T-helper 2 cell (primary cell): ENCODE results near the gene CTH.
"Not testable (repeated sequence)": the region's sequence is repeated elsewhere in the genome, so short reads cannot be mapped to it uniquely, and the experiment has no call there.

ENCODE experiments used
- DNase-seq, 5 experiments: peaks; one replicate each; pipeline versions ENCODE4 v3.0.0 to v3.0.0-alpha.2; 2012 to 2022

CTH gene

DNA sequence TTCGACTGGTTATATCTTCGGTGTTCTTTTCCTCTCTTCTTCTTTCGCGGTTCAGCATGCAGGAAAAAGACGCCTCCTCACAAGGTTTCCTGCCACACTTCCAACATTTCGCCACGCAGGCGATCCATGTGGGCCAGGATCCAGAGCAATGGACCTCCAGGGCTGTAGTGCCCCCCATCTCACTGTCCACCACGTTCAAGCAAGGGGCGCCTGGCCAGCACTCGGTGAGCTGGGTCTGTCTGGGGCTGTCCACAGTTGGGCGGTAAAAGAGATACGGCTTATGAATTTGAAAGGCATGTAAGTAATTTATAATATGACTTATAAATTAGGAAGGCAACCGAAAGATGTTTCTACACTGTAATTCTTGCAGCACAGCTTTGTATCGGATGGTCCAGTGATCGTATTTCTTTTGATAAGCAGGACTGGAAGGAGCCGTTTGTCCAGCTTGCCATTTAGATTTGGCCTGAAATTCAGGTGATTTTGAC lies 334 bp downstream of the CTH start:
- DNase-seq, result no peak

DNA sequence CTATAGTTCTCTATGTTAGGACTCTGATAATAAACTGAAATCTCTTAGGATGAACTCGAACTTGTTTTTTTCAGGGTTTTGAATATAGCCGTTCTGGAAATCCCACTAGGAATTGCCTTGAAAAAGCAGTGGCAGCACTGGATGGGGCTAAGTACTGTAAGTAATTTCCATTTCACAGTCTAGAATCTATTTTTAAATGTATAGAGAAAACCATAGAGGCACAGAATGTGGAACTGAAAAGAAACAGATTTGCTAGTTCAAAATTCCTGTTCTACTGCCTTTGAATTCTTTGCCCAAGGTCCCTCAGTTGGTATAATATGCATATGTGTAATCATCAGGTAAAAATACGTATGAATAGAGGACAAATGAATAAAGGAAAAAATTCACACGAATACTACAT lies 4.8 kb downstream of the CTH start:
- DNase-seq, result no peak

DNA sequence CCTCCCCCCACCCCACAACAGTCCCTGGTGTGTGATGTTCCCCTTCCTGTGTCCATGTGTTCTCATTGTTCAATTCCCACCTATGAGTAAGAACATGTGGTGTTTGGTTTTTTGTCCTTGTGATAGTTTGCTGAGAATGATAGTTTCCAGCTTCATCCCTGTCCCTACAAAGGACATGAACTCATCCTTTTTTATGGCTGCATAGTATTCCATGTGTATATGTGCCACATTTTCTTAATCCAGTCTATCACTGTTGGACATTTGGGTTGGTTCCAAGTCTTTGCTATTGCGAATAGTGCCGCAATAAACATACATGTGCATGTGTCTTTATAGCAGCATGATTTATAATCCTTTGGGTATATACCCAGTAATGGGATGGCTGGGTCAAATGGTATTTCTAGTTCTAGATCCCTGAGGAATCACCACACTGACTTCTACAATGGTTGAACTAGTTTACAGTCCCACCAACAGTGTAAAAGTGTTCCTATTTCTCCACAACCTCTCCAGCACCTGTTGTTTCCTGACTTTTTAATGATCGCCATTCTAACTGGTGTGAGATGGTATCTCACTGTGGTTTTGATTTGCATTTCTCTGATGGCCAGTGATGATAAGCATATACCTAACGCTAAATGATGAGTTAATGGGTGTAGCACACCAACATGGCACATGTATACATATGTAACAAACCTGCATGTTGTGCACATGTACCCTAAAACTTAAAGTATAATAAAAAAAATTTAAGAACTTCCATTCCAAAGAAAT lies 8.1 kb downstream of the CTH start:
- not testable (repeated sequence) for DNase-seq

DNA sequence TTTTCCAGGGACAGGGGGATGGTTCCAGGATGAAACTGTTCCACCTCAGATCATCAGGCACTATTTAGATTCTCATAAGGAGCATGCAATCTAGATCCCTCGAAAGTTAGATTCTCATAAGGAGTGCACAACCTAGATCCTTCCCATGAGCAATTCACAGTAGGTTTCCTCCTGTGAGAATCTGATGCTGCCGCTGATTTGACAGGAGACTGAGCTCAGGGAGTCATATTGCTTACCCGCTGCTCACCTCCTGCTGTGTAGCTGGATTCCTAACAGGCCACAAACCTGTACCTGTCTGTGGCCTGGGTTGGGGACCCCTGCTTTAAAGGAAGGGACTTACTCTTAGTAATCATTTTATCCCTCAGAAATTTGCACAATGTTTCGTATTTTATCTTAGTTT lies 9.3 kb downstream of the CTH start:
- no peak for DNase-seq

DNA sequence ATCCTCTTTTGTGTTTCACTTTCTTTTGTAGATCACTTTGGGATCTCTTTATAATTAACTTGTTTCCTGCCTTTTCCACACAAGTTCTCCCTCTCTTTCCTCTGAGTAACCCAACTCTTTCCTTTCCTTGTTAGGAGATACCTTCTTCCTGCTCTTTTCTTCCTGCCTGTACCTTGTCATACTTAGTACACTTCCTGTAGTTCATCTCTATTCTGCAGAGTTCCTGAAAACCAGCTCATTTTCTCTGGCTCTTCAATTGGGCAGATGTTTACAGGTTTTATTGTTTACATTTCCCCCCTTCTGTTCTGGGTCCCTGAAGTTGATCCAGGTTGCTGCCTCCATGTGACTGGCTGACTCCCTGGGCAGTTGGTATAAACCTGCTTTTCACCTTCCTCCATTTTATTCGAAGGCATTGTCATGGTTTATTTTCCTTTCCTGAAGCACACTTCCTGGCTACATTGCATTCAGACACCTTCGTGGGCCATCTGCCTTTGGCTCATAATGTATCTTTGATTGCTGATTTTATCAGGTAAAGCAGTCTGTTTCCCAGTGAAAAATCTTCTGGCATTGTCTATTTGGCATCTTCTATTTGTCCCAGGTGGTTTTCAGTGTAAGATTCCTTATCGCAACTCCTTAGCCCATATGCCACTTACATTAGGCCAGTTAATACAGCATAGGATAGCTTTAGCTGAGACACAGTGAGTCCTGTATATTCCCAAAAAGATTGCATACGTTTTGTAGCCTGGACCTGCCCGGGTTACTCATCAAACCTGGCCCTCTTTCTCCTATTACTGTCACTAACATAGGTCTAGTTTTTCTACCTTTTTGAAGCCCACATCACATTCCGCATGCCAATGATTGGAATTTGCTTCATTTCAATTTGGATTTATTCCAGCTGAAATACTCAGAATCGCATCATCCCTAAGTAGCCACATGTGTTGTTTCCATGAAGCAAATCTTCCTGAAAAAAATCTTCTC lies 15.4 kb downstream of the CTH start:
- DNase-seq, result no peak

DNA sequence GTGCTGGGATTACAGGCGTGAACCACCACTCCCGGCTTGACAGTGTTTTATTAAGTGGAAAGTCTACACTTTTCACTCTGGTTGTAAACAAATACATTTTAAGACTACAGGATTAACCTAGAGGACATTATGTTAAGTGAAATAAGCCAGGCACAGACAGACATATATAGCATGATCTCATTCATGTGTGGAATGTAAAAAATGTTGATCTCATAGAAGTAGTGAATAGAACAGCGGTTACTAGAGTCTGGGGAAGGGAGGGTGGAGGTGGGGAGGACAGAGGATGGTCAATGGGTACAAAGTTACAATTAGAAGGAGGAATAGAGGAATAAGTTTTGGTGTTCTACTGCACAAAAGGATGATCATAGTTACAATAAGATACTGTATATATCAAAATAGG lies 16.9 kb downstream of the CTH start:
- no peak for DNase-seq

DNA sequence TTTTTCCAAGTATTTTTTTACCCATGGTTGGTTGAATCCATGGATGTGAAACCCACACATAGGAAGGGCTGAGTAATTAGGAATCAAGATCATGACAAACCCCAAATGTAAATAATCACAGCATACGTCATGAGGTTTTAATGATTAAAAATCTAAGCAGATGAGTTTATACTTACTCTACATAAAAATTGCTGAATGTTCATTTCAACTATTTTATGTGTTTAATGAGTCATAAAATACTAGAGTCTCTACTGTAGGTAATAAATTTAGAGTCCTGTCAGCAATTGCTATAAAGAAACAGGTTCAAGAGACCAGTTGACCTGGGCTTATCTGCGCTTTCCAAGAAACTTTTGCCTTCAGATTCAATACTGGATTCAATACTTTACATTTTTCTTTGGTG lies 18.2 kb downstream of the CTH start:
- DNase-seq, result no peak

DNA sequence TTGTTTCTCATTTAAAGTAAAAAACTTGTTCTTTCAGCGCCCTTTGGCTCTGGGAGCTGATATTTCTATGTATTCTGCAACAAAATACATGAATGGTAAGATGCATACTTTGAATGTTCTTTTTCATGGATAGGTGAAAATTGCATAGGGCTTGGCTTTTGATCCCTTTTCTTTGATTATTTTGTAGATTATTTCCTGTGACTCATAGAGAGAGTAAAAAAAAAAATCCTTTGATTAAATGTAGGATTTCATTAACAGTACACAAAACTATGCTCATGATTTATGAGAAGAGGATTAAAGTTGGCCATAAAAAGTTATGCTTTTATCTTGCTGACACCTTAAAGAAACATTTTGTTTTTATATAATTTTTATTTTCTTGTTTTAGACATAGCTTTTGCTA lies 18.7 kb downstream of the CTH start:
- DNase-seq, result no peak

DNA sequence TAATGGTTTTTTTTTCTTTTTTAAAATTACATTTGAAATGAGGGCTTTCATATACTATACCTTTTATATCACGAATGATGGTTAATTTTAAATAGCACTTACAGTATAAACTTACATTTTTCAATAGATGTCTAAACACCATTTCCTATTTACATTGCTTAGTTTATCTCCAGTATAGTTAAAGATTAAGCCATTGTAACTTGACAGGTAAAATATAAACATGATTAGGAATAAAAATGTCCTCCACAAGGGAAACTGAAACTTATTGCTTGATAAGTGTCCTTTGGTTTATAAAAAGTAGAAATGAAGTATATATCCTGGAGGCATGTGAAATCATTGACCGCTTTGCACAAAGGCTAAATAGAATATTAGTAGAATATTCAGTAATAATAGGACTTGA lies 20.2 kb downstream of the CTH start:
- no peak for DNase-seq

DNA sequence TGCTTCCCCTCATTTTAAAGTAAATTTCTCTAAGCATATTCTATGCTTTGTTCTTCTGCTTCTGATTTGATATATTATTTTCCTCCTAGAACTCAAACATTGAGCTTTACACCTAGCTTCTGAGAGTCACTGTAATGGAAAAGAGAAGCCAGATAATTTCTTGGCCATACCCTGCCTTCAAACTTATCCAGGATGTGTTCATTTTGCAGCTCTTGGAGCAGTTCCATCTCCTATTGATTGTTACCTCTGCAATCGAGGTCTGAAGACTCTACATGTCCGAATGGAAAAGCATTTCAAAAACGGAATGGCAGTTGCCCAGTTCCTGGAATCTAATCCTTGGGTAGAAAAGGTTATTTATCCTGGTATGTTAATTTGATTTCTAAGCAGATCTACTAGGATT lies 20.8 kb downstream of the CTH start:
- DNase-seq, result no peak

DNA sequence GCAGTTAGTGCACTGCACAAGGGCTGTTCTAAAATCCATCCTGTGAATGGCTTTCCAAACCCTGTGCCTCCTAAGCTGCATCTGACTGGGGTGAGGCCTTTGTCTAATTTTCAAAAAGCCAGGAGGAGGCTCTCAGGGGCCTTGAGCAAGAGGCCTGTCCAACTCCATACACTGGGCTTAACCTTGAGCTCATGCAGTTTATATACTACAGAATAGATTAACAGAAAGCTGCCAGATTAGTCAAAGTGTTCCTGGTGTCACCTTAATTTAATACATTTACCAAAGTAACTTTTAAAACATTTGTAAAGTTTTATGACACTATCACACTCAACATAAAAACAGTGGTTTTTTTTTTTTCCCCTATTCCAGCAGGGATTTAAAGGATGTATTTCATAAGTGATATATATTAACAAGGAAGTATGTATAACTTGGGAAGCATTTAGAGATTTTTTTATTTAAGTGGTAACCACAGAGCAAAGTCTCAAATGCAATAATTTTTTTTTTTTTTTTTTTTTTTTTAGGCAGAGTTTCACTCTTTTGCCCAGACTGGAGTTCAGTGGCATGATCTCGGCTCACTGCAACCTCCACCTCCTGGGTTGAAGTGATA lies 23.3 kb downstream of the CTH start:
- no peak for DNase-seq

DNA sequence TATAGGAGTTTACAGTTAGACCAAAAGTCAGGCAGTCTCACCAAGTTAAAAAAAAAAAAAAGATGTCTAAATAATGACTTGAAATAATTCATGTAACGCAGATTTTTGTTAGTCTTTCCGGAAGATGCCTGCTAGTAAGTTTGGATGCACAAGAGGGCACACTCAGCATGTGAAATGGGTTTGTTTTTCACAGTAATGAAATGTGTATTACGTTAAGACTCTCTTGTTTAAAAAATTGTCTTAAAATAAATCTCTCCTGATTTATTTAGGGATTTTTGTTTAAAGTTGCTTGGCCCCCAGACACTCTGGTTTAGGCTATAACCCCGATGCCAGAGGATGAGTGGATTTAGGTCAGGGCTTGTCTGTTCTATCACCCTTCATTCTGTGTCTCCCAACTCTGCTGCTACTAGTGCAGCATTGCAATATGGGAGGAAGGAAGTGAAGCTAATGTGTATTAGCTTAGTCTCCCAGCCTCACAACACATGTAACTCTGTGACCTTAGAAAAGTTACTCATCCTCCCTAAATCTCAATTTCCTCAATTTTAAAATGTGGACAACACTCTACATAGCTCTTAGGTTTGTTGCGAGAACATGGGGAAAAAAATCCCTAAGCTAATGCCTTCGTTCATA lies 25.7 kb downstream of the CTH start:
- no peak for DNase-seq

DNA sequence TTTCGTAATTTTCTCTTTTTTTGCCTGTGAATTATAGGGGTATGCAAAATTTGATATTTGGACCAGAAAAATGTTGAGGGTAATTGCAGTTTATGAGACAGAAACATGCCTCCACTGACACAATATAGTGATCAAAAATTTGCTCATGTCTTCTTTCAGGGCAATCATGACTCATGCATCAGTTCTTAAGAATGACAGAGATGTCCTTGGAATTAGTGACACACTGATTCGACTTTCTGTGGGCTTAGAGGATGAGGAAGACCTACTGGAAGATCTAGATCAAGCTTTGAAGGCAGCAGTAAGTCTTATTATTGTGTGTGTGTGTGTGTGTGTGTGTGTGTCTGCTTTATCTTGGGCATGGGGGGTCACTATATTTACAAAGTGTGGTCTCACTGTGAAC lies 27.5 kb downstream of the CTH start:
- peak in 1 of 5 experiments; percentile 7 for DNase-seq

DNA sequence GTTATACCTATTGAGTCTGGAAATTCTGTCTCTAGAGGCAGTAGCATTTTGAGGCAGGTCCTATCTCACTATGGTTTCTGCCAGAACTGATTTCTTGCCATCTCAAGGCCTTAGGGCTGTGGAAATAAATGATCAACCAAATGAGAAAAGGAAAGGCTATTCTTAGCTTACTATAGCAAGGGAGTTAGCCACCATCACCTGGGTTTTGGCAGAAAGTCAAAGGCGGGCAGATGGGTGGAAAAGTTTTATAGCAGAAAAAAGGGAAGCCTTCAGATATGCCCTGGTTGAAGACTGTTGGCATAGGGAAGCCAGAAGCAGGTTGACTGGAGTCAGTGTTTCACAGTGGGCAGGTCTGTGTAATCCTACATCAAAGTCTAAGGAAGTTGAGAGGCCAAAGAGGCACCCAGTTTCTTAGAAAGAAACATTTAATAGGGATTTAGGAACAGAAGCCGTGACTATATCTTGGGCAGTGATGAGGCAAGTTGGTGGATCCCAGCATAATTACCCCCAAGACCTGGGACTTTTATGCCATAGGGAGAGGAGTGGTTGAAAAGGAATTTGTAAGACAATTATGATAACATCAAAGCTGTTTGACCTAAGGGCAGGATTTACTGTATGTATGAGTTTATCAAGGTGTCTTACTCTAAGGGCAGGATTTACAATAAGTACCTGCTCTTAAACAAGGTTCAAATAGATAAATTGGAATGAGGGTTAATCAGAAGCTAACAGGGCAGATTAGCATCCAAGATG lies 29.7 kb downstream of the CTH start:
- DNase-seq, result no peak

DNA sequence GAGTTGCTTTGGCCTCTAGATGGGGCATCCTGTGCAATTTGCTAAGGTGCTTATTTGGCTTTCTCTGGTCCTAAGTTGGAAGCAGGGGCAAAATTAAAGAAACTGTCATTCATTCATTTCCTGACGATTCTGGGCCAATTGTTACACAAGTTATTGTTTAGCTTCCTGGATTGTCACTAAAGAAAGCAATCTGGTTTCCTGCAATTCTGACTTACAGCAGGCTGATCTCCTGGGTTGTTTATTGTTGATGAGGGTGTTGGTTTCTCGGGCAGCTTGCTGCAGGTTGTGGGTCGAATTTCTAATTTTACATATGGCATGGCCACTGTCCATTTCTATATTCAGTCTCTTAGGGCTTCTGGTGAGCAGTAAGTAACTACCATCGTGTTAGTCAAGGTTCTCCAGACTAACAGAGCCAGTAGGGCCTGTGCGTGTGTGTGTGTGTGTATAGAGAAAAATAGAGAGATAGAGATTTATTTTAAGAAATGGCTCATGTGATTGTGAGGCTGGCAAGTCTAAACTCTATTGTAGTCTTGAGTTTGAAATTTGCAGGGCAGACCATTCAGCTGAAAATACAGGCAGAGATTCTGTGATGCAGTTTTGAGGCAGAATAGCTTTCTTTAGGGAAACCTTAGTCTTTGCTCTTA lies 30.4 kb downstream of the CTH start:
- DNase-seq, result no peak

DNA sequence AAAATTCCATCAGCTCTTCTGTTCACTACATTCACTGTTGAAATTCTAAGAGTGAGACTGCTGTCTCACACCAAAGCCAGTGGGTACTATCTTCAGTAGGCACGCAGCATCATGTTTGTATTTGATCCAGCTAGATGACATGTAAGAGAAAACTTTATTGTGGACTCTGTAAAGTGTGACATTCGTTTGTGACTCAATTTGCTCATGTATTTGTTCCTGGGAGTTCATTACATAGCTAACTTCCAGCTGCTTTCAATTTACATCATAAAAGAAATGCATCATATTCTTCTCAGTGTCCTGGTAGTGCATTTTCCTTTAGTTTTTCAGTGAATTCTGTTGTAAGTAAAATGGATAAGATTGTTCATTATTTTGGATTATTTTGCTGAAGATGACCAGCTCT lies 31.4 kb downstream of the CTH start:
- DNase-seq, result no peak

DNA sequence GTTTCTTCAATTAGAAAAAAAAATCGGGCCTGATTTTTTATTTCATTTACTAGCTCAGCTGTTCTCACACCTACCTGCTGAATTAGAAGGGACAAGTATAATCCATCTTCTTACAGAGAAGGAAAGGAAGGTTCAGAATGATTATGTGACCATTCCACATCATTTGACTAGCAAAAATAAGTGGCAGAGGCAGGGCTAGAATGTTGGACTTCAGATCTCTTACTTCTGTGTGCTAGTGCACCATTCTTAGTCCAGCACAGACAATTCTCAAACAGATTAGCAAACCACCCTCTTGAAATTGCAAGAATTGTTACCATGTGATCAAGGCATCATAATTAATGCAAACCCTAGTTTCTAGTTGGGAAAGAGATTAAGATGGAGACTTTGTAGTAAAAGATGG lies 32.7 kb downstream of the CTH start:
- no peak for DNase-seq

DNA sequence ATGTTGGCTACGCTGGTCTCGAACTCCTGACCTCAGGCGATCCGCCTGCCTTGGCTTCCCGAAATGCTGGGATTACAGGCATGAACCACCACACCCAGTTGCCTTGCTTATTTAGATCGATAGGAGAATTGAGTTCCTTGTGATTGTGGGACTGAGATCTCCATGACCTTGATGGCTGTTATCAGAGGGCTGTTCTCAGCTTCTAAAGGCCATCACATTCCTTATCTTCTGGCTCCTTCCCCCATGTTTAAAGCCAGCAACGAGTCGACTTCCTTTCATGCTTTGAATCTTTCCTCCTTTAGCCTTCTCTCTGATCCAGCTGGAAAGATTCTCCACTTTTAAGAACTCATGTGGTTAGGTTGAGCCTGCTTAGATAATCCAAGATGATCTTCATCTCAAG lies 38.0 kb downstream of the CTH start:
- no peak for DNase-seq

DNA sequence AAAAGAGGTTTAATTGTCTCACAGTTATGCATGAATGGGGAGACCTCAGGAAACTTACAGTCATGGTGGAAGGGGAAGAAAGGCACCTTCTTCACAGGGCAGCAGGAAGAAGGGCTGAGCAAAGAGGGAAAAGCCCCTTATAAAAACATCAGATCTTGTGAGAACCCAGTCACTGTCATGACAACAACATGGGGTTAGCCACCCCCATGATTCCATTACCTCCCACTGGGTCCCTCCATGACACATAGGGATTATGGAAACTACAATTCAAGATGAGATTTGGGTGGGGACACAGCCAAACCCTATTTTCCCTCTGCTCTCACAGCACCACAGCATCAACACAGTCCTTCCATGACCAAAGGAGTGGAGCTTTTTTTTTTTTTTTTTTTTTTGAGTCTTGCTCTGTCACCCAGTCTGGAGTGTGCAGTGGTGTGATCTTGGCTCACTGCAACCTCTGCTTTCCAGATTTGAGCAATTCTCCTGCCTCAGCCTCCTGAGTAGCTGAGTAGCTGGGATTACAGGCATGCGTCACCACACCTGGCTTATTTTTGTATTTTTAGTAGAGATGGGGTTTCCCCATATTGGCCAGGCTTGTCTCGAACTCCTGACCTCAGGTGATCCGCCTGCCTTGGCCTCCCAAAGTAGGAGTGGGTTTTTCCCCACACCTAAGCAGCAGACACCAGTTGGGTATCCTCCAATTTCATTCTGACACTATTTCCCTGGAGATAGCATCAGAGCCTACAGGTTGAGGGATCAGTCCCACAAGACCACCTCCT lies 41.3 kb downstream of the CTH start:
- DNase-seq, result not testable (repeated sequence)

DNA sequence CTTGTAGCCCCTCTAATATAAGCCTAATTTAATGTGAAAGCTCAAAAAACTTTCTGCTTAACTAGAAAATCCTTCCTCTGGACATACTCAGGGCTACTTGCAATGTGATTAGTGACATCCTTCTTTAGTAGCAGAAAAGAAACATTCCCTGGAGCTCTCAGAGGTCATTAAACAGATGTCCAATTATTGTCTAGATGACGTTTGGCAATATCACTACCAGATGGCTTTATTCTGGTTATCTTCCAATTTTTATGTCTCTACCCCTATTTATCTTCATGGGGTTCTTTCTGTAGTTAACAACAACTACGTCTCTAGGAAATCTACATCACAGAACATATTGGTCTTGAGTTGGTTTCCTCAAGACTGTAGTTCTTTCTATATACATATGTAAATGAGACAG lies 44.2 kb downstream of the CTH start:
- no peak for DNase-seq

DNA sequence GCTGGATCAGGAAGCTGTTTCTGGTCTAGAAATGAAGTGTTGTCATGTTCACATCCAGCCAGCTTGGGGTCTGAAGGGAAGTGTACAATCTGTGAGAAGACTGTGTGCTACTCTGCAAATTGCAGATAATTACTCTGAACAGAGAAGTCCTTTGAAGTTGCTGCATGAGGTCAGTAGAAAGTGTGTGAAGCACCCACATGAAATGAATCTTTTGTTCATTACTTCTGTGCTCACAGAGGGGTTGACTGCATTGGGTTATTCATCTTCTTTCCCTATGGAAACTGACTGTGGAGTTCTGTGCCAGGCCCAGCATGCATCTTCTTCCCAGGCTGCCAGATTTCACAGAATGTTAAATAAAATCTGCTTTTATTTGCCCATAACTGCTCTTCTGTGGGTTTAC lies 47.1 kb downstream of the CTH start:
- no peak for DNase-seq
